IPS-15b (cell line): Measurements from ENCODE around the gene PSMA3.

ENCODE experiments used
- H3K27me3 ChIP-seq: one replicate; pipeline ENCODE4 v1.6.1; 2013; ENCODE audit warnings: low read length; ENCODE audit not compliant: control insufficient read depth, insufficient read depth
- H3K36me3 ChIP-seq: one replicate; pipeline ENCODE4 v1.6.1; 2013; ENCODE audit warnings: low read length; ENCODE audit not compliant: control insufficient read depth, insufficient read depth
- H3K4me1 ChIP-seq: one replicate; pipeline ENCODE4 v1.6.1; 2013; ENCODE audit warnings: mild to moderate bottlenecking, low read length; ENCODE audit not compliant: control insufficient read depth, insufficient read depth
- H3K4me3 ChIP-seq: one replicate; pipeline ENCODE4 v1.5.1; 2013; ENCODE audit warnings: low read depth, low read length
- H3K9ac ChIP-seq: one replicate; pipeline ENCODE4 v1.6.1; 2013; ENCODE audit warnings: low read depth, mild to moderate bottlenecking, low read length
- H3K9me3 ChIP-seq: one replicate; pipeline ENCODE4 v1.6.1; 2013; ENCODE audit warnings: mild to moderate bottlenecking, low read length; ENCODE audit not compliant: control insufficient read depth, insufficient read depth

Gene PSMA3

GRCh38 chr14:58244556-58245387 is at the start of gene PSMA3:
Gene PSMA3, plus strand, starts transcription at chr14:58244843. Its CDS starts 78 bp downstream, at chr14:58244921.
- no peaks in the 10 kb centered on the region for H3K9me3 ChIP-seq
- peaks cover 5% of the 10 kb centered on the region for H3K4me1 ChIP-seq
- peak within 1 kb of the TSS; percentile 97 for H3K9ac ChIP-seq
- H3K36me3 ChIP-seq, result no peaks in the 10 kb centered on the region
- H3K27me3 ChIP-seq, result no peaks in the 10 kb centered on the region
- peak within 1 kb of the TSS; percentile 72 for H3K4me3 ChIP-seq

- Histone ChIP-seq H3K36me3 (no peaks in the 10 kb centered on the region), H3K9me3 (no peaks in the 10 kb centered on the region), H3K9ac (no peak overlapping the region), H3K27me3 (no peaks in the 10 kb centered on the region), H3K4me3 (no peak overlapping the region), H3K4me1 (no peaks in the 10 kb centered on the region)
Observed at GRCh38 chr14:58196198-58196597, 48.4 kb upstream of the PSMA3 start.

GRCh38 chr14:58198086-58198485 is 46.6 kb upstream of the PSMA3 start:
- Histone ChIP-seq H3K9me3 (no peaks in the 10 kb centered on the region), H3K4me3 (no peak overlapping the region), H3K9ac (no peak overlapping the region)

GRCh38 chr14:58199726-58200479 is 44.7 kb upstream of the PSMA3 start, which contains the start of gene ACTR10:
Gene ACTR10, plus strand, starts transcription at chr14:58200149. Its CDS starts 69 bp downstream, at chr14:58200218.
- Histone ChIP-seq H3K4me1 (no peaks in the 10 kb centered on the region), H3K4me3 (peak within 1 kb of the TSS; percentile 95), H3K36me3 (no peaks in the 10 kb centered on the region), H3K9ac (peak within 1 kb of the TSS; percentile 83), H3K27me3 (no peaks in the 10 kb centered on the region), H3K9me3 (no peaks in the 10 kb centered on the region)

More at GRCh38 chr14:58198086-58198485, 46.6 kb upstream of the PSMA3 start:
- Histone ChIP-seq H3K36me3 (no peaks in the 10 kb centered on the region), H3K4me1 (no peaks in the 10 kb centered on the region), H3K27me3 (no peaks in the 10 kb centered on the region)

- no peaks in the 10 kb centered on the region for H3K4me1 ChIP-seq
- peak overlapping the region; percentile 83 for H3K9ac ChIP-seq
- no peaks in the 10 kb centered on the region for H3K36me3 ChIP-seq
- H3K27me3 ChIP-seq, result no peaks in the 10 kb centered on the region
- H3K4me3 ChIP-seq, result peak overlapping the region; percentile 95
- no peaks in the 10 kb centered on the region for H3K9me3 ChIP-seq
Observed at GRCh38 chr14:58200480-58200841, 44.2 kb upstream of the PSMA3 start.

GRCh38 chr14:58200846-58201245 is 43.8 kb upstream of the PSMA3 start:
- H3K36me3 ChIP-seq, result no peaks in the 10 kb centered on the region
- no peak overlapping the region for H3K9ac ChIP-seq
- peak overlapping the region; percentile 95 for H3K4me3 ChIP-seq
- no peaks in the 10 kb centered on the region for H3K27me3 ChIP-seq
- no peaks in the 10 kb centered on the region for H3K4me1 ChIP-seq
- H3K9me3 ChIP-seq, result no peaks in the 10 kb centered on the region

- Histone ChIP-seq H3K36me3 (no peaks in the 10 kb centered on the region), H3K4me1 (no peaks in the 10 kb centered on the region), H3K9ac (no peak overlapping the region), H3K27me3 (no peaks in the 10 kb centered on the region), H3K9me3 (no peaks in the 10 kb centered on the region), H3K4me3 (no peak overlapping the region)
Observed at GRCh38 chr14:58213176-58213575, 31.5 kb upstream of the PSMA3 start.

GRCh38 chr14:58215191-58215914 is 29.3 kb upstream of the PSMA3 start:
- H3K9me3 ChIP-seq, result no peaks in the 10 kb centered on the region
- H3K4me3 ChIP-seq, result no peak overlapping the region
- no peaks in the 10 kb centered on the region for H3K4me1 ChIP-seq
- H3K9ac ChIP-seq, result no peak overlapping the region
- no peaks in the 10 kb centered on the region for H3K27me3 ChIP-seq
- no peaks in the 10 kb centered on the region for H3K36me3 ChIP-seq

GRCh38 chr14:58216544-58216943 is 28.1 kb upstream of the PSMA3 start:
- no peaks in the 10 kb centered on the region for H3K27me3 ChIP-seq
- no peak overlapping the region for H3K4me3 ChIP-seq
- no peaks in the 10 kb centered on the region for H3K9me3 ChIP-seq
- H3K36me3 ChIP-seq, result peaks cover 3% of the 10 kb centered on the region
- no peaks in the 10 kb centered on the region for H3K4me1 ChIP-seq
- no peak overlapping the region for H3K9ac ChIP-seq

- no peaks in the 10 kb centered on the region for H3K4me1 ChIP-seq
- H3K36me3 ChIP-seq, result no peaks in the 10 kb centered on the region
- no peak overlapping the region for H3K4me3 ChIP-seq
- no peaks in the 10 kb centered on the region for H3K9me3 ChIP-seq
- H3K9ac ChIP-seq, result no peak overlapping the region
- H3K27me3 ChIP-seq, result no peaks in the 10 kb centered on the region
Observed at GRCh38 chr14:58227096-58227819, 17.4 kb upstream of the PSMA3 start.
